Testis (tissue), 2 donors: ENCODE data around the gene OTULINL.

Experiments used
- CTCF ChIP-seq, 3 experiments: fragments of 450-650 bp in 2 of 3; fragments of 200-600 bp in 1 of 3; sonication (generic) in 1 of 3; IDR thresholded peaks; one replicate each; pipeline ENCODE4 v1.5.1; 2016 to 2019; ENCODE audit warnings: antibody characterized with exemption in 3 of 3, mild to moderate bottlenecking in 2 of 3, moderate library complexity in 1 of 3
- POLR2A ChIP-seq: fragments of 450-650 bp; IDR thresholded peaks from one replicate; pipeline ENCODE4 v1.6.1; 2017; ENCODE audit warnings: antibody characterized with exemption, mild to moderate bottlenecking, moderate library complexity

- TF ChIP-seq POLR2A, result no peak
- no peak for TF ChIP-seq CTCF (IDR thresholded peaks at IDR 0.05)
Measured at GRCh38 chr5:14603141-14603540, 21.5 kb downstream of the OTULINL start.
